HEK293 (cell line): ENCODE measurements around the gene SHOX.
"Not testable (repeated sequence)": the region's sequence is repeated elsewhere in the genome, so short reads cannot be mapped to it uniquely, and the experiment has no call there.

Experiments
- CTCF ChIA-PET: fragments of 350-600 bp; formaldehyde crosslinking; extraction: SDS; loops from one replicate; lab custom pipeline; 2021; ENCODE audit warnings: antibody characterized with exemption; lab: Yijun Ruan, JAX
- POLR2A ChIA-PET: fragments of 300-600 bp; formaldehyde crosslinking; extraction: SDS; loops from one replicate; lab custom pipeline; 2020; ENCODE audit warnings: antibody characterized with exemption, inconsistent platforms; lab: Yijun Ruan, JAX
- H3K27ac ChIP-seq: fragments of 200-500 bp; sonication (Bioruptor generic); 2 replicates; pipeline ENCODE4 v1.5.1; 2014; ENCODE audit warnings: low read depth, low read length, control low read depth, inconsistent platforms; ENCODE audit errors: extremely low read depth
- H3K36me3 ChIP-seq, 2 experiments: fragments of 200-500 bp in 1 of 2; sonication (Bioruptor generic) in 1 of 2; 1 replicate in 1 of 2; 2 replicates in 1 of 2; pipeline ENCODE4 v1.5.1; 2014 to 2017; ENCODE audit warnings: inconsistent platforms in 2 of 2, low read length in 2 of 2; ENCODE audit not compliant: control insufficient read depth in 2 of 2, insufficient read depth in 1 of 2
- H3K4me1 ChIP-seq: fragments of 200-500 bp; sonication (Bioruptor generic); 2 replicates; pipeline ENCODE4 v1.5.1; 2014; ENCODE audit warnings: mild to moderate bottlenecking, low read length, inconsistent platforms; ENCODE audit not compliant: control insufficient read depth, insufficient read depth
- H3K4me3 ChIP-seq: 2 replicates; pipeline ENCODE4 v1.5.1; 2011; ENCODE audit warnings: low read depth, mild to moderate bottlenecking, control low read depth, low read length, moderate library complexity
- H3K9me3 ChIP-seq: fragments of 200-500 bp; sonication (Bioruptor generic); 2 replicates; pipeline ENCODE4 v1.5.1; 2014; ENCODE audit warnings: low read depth, low read length, inconsistent platforms; ENCODE audit not compliant: control insufficient read depth, insufficient read depth
- GLIS2 ChIP-seq: fragments of 450-650 bp; formaldehyde crosslinking; IDR thresholded peaks from 2 replicates; pipeline ENCODE4 v1.5.1; 2016; ENCODE audit warnings: missing biosample characterization, missing genetic modification characterization
- HOXA7 ChIP-seq: sonication (generic); formaldehyde crosslinking; IDR thresholded peaks from 2 replicates; pipeline ENCODE4 v1.8.1; 2022; ENCODE audit warnings: missing genetic modification reagents, borderline replicate concordance
- MEIS1 ChIP-seq: sonication (generic); formaldehyde crosslinking; IDR thresholded peaks from 2 replicates; pipeline ENCODE4 v1.8.1; 2022; ENCODE audit warnings: missing genetic modification reagents, mild to moderate bottlenecking, borderline replicate concordance
- MZF1 ChIP-seq: fragments of 450-650 bp; formaldehyde crosslinking; IDR thresholded peaks from 2 replicates; pipeline ENCODE4 v1.5.1; 2017; ENCODE audit warnings: missing biosample characterization, missing genetic modification characterization, borderline replicate concordance
- ZBTB1 ChIP-seq: fragments of 450-650 bp; formaldehyde crosslinking; IDR thresholded peaks from 2 replicates; pipeline ENCODE4 v1.5.1; 2016; ENCODE audit warnings: missing biosample characterization, missing genetic modification characterization
- ZNF146 ChIP-seq: fragments of 450-650 bp; formaldehyde crosslinking; IDR thresholded peaks from 2 replicates; pipeline ENCODE4 v1.5.1; 2016; ENCODE audit warnings: missing biosample characterization, missing genetic modification characterization
- ZNF155 ChIP-seq: fragments of 450-650 bp; formaldehyde crosslinking; IDR thresholded peaks from 2 replicates; pipeline ENCODE4 v1.5.1; 2016; ENCODE audit warnings: missing biosample characterization, missing genetic modification characterization
- ZNF221 ChIP-seq: fragments of 450-650 bp; formaldehyde crosslinking; IDR thresholded peaks from 2 replicates; pipeline ENCODE4 v1.5.1; 2017; ENCODE audit warnings: missing biosample characterization, missing genetic modification characterization, borderline replicate concordance
- ZNF239 ChIP-seq: fragments of 450-650 bp; formaldehyde crosslinking; IDR thresholded peaks from 2 replicates; pipeline ENCODE4 v1.5.1; 2016; ENCODE audit warnings: missing biosample characterization, missing genetic modification characterization
- ZNF24 ChIP-seq: fragments of 450-650 bp; formaldehyde crosslinking; IDR thresholded peaks from 2 replicates; pipeline ENCODE4 v1.5.1; 2016; ENCODE audit warnings: missing biosample characterization, missing genetic modification characterization
- ZNF391 ChIP-seq: fragments of 450-650 bp; formaldehyde crosslinking; IDR thresholded peaks from 2 replicates; pipeline ENCODE4 v1.5.1; 2016; ENCODE audit warnings: low read depth, missing biosample characterization, missing genetic modification characterization, borderline replicate concordance
- ZNF426 ChIP-seq: fragments of 450-650 bp; formaldehyde crosslinking; IDR thresholded peaks from 2 replicates; pipeline ENCODE4 v1.5.1; 2017; ENCODE audit warnings: missing biosample characterization, missing genetic modification characterization, mild to moderate bottlenecking, inconsistent platforms, moderate library complexity
- ZNF473 ChIP-seq: fragments of 450-650 bp; formaldehyde crosslinking; IDR thresholded peaks from 2 replicates; pipeline ENCODE4 v1.5.1; 2017; ENCODE audit warnings: missing biosample characterization, missing genetic modification characterization
- ZNF501 ChIP-seq: fragments of 450-650 bp; formaldehyde crosslinking; IDR thresholded peaks from 2 replicates; pipeline ENCODE4 v1.5.1; 2016; ENCODE audit warnings: missing biosample characterization, missing genetic modification characterization
- ZNF585B ChIP-seq: fragments of 450-650 bp; formaldehyde crosslinking; IDR thresholded peaks from 2 replicates; pipeline ENCODE4 v1.5.1; 2016; ENCODE audit warnings: missing biosample characterization, missing genetic modification characterization
- ZNF629 ChIP-seq: fragments of 450-650 bp; formaldehyde crosslinking; IDR thresholded peaks from 2 replicates; pipeline ENCODE4 v1.5.1; 2017; ENCODE audit warnings: missing biosample characterization, missing genetic modification characterization
- ZNF645 ChIP-seq: fragments of 450-650 bp; formaldehyde crosslinking; IDR thresholded peaks from 2 replicates; pipeline ENCODE4; 2016; ENCODE audit warnings: missing biosample characterization, missing genetic modification characterization
- ZNF792 ChIP-seq: fragments of 450-650 bp; formaldehyde crosslinking; IDR thresholded peaks from 2 replicates; pipeline ENCODE4 v1.5.1; 2016; ENCODE audit warnings: missing biosample characterization, missing genetic modification characterization
- TF ChIP-seq, protein P1 (sequence below): fragments of 450-650 bp; formaldehyde crosslinking; IDR thresholded peaks from 2 replicates; pipeline ENCODE4 v1.5.1; 2016; ENCODE audit warnings: missing biosample characterization, missing genetic modification characterization
- TF ChIP-seq, protein P2 (sequence below): fragments of 450-650 bp; IDR thresholded peaks from 2 replicates; pipeline ENCODE4 v1.5.1; 2018; ENCODE audit warnings: missing biosample characterization, missing genetic modification characterization
- TF ChIP-seq, protein P3 (sequence below): fragments of 450-650 bp; formaldehyde crosslinking; IDR thresholded peaks from 2 replicates; pipeline ENCODE4 v1.5.1; 2016; ENCODE audit warnings: missing biosample characterization, missing genetic modification characterization
- TF ChIP-seq, protein P4 (sequence below): fragments of 450-650 bp; formaldehyde crosslinking; IDR thresholded peaks from 2 replicates; pipeline ENCODE4 v1.5.1; 2016; ENCODE audit warnings: missing biosample characterization, missing genetic modification characterization

Gene SHOX

DNA sequence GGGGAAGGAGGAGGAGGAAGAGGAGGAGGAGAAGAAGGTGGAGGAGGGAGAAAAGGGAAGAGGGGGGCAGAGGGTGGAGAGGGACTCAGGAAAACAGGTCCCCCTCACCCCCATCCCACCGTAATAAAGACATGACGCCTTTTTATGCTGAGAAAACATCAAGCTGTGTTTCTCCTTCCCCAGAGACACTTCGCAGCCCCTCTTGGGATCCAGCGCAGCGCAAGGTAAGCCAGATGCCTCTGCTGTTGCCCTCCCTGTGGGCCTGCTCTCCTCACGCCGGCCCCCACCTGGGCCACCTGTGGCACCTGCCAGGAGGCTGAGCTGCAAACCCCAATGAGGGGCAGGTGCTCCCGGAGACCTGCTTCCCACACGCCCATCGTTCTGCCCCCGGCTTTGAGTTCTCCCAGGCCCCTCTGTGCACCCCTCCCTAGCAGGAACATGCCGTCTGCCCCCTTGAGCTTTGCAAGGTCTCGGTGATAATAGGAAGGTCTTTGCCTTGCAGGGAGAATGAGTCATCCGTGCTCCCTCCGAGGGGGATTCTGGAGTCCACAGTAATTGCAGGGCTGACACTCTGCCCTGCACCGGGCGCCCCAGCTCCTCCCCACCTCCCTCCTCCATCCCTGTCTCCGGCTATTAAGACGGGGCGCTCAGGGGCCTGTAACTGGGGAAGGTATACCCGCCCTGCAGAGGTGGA lies 45.3 kb upstream of the SHOX start:
- Histone ChIP-seq H3K27ac (no peak overlapping the region), H3K4me3 (no peak overlapping the region), H3K4me1 (no peaks in the 10 kb centered on the region), H3K36me3 (no peaks in the 10 kb centered on the region), H3K9me3 (no peaks in the 10 kb centered on the region)
- POLR2A ChIA-PET = no interaction called here
- CTCF ChIA-PET = no interaction called here
- 0 out of 2 replicates have a peak, but pooled peaks have one; percentile 24 for TF ChIP-seq GLIS2 (tag by site-specific recombination)
- no peak for TF ChIP-seq ZNF585B

- POLR2A ChIA-PET = no interaction called here
- Histone ChIP-seq H3K36me3 (no peaks in the 10 kb centered on the region), H3K4me1 (no peaks in the 10 kb centered on the region), H3K4me3 (no peak overlapping the region), H3K27ac (no peak overlapping the region), H3K9me3 (no peaks in the 10 kb centered on the region)
- CTCF ChIA-PET = no interaction called here
- TF ChIP-seq ZNF473 = no peak
- no peak for TF ChIP-seq ZNF155 (tag by site-specific recombination)
- no peak for TF ChIP-seq ZNF792 (tag by site-specific recombination)
- TF ChIP-seq ZBTB1 (tag by site-specific recombination) = no peak
- TF ChIP-seq ZNF24 (tag by site-specific recombination) = no peak
- no peak for TF ChIP-seq MZF1 (tag by site-specific recombination)
- no peak for TF ChIP-seq ZNF501 (tag by site-specific recombination)
- TF ChIP-seq ZNF239 = no peak
- TF ChIP-seq ZNF645 = no peak
- TF ChIP-seq, protein P1, sequence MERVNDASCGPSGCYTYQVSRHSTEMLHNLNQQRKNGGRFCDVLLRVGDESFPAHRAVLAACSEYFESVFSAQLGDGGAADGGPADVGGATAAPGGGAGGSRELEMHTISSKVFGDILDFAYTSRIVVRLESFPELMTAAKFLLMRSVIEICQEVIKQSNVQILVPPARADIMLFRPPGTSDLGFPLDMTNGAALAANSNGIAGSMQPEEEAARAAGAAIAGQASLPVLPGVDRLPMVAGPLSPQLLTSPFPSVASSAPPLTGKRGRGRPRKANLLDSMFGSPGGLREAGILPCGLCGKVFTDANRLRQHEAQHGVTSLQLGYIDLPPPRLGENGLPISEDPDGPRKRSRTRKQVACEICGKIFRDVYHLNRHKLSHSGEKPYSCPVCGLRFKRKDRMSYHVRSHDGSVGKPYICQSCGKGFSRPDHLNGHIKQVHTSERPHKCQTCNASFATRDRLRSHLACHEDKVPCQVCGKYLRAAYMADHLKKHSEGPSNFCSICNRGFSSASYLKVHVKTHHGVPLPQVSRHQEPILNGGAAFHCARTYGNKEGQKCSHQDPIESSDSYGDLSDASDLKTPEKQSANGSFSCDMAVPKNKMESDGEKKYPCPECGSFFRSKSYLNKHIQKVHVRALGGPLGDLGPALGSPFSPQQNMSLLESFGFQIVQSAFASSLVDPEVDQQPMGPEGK (tag by site-specific recombination) = no peak
- no peak for TF ChIP-seq ZNF426 (tag by site-specific recombination)
- TF ChIP-seq, protein P2, sequence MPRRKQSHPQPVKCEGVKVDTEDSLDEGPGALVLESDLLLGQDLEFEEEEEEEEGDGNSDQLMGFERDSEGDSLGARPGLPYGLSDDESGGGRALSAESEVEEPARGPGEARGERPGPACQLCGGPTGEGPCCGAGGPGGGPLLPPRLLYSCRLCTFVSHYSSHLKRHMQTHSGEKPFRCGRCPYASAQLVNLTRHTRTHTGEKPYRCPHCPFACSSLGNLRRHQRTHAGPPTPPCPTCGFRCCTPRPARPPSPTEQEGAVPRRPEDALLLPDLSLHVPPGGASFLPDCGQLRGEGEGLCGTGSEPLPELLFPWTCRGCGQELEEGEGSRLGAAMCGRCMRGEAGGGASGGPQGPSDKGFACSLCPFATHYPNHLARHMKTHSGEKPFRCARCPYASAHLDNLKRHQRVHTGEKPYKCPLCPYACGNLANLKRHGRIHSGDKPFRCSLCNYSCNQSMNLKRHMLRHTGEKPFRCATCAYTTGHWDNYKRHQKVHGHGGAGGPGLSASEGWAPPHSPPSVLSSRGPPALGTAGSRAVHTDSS (tag by site-specific recombination) = no peak
- no peak for TF ChIP-seq HOXA7 (CRISPR knock-in tag)
- TF ChIP-seq, protein P3, sequence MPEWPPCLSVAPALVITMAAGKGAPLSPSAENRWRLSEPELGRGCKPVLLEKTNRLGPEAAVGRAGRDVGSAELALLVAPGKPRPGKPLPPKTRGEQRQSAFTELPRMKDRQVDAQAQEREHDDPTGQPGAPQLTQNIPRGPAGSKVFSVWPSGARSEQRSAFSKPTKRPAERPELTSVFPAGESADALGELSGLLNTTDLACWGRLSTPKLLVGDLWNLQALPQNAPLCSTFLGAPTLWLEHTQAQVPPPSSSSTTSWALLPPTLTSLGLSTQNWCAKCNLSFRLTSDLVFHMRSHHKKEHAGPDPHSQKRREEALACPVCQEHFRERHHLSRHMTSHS (tag by site-specific recombination) = no peak
- no peak for TF ChIP-seq ZNF146 (tag by site-specific recombination)
- TF ChIP-seq, protein P4, sequence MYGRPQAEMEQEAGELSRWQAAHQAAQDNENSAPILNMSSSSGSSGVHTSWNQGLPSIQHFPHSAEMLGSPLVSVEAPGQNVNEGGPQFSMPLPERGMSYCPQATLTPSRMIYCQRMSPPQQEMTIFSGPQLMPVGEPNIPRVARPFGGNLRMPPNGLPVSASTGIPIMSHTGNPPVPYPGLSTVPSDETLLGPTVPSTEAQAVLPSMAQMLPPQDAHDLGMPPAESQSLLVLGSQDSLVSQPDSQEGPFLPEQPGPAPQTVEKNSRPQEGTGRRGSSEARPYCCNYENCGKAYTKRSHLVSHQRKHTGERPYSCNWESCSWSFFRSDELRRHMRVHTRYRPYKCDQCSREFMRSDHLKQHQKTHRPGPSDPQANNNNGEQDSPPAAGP (tag by site-specific recombination) = no peak
- TF ChIP-seq ZNF221 (tag by site-specific recombination) = no peak
- no peak for TF ChIP-seq MEIS1 (CRISPR knock-in tag)
- TF ChIP-seq ZNF391 (tag by site-specific recombination) = no peak
- no peak for TF ChIP-seq ZNF629 (tag by site-specific recombination)
These were observed 44.2 kb upstream of the SHOX start for GRCh38 chrX:586351-586750.

- H3K36me3 ChIP-seq, POLR2A ChIA-PET, H3K4me3 ChIP-seq, H3K27ac ChIP-seq, H3K9me3 ChIP-seq, CTCF ChIA-PET, H3K4me1 ChIP-seq: not testable (repeated sequence)
These were observed 41.3 kb upstream of the SHOX start for GRCh38 chrX:589261-589660.
